Esophagus muscularis mucosa (tissue), 3 donors: ENCODE data around the gene HMOX1.

Experiments
- CTCF ChIP-seq, 3 experiments: fragments of 200-600 bp in 2 of 3; fragments of 450-650 bp in 1 of 3; sonication (generic) in 2 of 3; IDR thresholded peaks; one replicate each; pipeline ENCODE4 v1.5.1; 2017 to 2019; ENCODE audit warnings: antibody characterized with exemption in 3 of 3, mild to moderate bottlenecking in 2 of 3, moderate library complexity in 1 of 3
- POLR2A ChIP-seq: fragments of 450-650 bp; IDR thresholded peaks from one replicate; pipeline ENCODE4 v1.6.1; 2017; ENCODE audit warnings: antibody characterized with exemption, moderate library complexity, mild to moderate bottlenecking, low read depth

GRCh38 chr22:35347462-35347861, 33.4 kb upstream of the HMOX1 start:
- TF ChIP-seq CTCF (IDR thresholded peaks at IDR 0.05) (no peak), POLR2A (no peak)
